NCI-H1694 treated with DMSO at 0.1 percent for 48 hours (cell line): ENCODE measurements around the gene EXOSC10.

Source experiments
- DNase-seq: peaks from one replicate; lab custom pipeline; 2025; lab: John Stamatoyannopoulos, UW

EXOSC10 gene

DNA sequence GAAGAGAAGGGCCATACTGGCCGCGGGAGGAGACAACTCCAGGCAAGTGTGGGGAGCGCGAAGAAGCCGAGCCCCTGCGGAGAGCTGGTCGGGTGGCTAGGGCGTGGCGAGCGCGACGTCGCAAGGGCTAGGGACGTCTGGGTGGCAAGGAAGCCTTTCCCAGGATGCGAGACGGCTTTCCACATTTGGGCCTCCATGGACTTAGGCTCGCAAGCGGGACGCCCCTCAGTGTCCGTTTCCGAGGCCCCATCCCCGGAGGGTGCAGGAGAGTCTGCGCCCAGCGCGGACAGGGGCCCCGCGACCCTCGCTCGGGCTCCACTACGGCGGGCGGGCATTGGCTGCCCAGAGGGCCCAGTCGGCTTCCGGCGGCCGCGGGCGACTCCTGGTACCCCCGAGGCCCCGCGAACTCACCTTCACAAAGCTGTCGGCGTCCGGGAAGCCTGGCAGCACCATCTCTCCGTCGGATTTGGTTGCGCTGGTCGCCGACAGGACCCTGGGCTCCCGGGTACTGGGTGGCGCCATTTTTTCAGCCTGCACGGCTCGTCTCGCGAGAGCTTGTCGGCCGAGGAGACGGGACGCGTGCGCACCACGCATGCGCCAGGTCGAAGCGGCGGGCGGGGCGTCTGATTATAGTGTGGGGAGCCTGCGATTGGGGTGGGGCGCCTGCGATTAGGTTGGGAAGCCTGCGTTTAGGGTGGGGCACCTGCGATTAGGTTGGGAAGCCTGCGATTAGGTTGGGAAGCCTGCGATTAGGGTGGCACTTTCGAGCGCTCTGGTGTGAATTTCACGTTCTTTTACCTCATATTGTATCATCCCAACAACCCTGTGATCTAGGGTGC, at the start of gene EXOSC10:
Gene EXOSC10, minus strand, starts transcription at position 560 of the 839 bp plus-strand sequence. Its CDS starts 38 bp downstream, at position 522.
- peak; percentile 65 for DNase-seq

DNA sequence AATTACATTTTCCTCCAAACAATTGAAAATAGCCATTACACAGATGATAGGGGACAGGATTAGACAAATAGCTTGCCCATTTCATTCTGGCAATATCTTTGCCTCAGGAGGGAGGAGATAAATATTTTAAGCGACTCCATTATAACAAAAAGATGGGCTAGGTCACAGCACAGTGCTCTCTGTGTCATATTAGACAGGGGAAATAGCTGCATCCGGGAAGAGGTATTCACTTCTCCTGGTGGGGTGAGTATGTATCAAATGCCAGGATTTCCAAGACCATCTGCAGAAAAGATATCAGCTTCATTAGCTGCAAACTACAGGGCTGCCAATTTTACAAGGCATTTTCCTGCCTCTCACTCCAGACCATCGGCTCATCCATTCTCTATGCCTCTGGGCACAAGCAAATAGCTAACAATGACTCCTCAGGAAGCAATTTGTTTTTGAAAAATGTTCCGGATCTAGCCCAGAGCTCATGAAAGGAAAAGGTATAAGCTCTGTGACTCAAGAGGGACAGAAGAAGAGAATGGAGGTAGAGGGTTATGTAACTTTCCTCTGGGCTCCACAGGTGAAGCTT, 47.6 kb upstream of the EXOSC10 start:
- DNase-seq = no peak

DNA sequence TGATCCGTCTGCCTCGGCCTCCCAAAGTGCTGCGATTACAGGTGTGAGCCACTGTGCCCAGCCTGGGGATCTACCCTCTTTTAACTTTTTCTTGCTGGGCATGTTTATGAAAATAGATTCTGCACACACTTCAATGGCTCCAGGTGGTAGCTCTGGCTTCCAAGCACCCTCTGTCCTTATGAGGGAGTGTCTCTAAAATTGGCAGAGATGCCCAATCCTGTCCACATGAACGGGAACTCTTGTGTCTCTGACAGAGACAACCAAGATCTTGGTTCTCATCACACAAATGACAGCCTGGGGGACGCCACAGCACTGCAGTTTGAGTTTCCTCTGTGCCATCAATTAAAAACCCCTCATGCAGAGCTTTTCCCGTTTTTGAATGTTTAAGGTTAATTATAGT, 46.1 kb upstream of the EXOSC10 start:
- no peak for DNase-seq

DNA sequence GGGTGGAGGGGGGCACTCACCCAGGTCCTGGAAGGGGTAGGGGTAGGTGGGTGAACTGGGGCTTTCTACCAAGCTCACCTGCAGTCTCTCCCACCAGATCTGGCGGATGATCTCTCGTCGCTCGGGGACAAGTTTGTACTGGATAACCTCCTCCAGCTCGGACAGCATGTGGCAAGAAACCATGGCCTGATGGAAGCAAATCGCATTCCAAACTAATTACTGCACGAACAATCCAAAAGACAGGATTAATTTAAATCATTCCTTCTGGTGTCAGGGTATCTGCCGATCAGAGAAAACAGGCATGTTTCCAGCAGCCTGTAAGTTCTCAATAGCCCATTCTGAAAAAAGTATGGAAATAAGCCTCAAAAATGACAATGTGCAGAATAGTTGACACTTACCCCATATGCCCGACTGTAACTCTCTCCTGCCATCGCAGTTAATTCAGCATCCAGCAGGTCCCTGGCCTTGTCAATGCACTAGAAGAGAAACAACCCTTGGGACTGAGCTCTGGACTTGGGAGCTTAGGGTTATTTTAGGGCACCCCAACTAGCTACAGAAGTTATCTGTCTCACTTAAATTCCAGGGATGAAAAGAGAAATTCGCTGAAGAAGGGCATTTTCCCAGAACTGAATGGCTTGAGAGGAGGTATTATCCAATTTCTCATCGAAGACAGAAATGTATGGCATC, 45.0 kb upstream of the EXOSC10 start:
- DNase-seq = no peak

DNA sequence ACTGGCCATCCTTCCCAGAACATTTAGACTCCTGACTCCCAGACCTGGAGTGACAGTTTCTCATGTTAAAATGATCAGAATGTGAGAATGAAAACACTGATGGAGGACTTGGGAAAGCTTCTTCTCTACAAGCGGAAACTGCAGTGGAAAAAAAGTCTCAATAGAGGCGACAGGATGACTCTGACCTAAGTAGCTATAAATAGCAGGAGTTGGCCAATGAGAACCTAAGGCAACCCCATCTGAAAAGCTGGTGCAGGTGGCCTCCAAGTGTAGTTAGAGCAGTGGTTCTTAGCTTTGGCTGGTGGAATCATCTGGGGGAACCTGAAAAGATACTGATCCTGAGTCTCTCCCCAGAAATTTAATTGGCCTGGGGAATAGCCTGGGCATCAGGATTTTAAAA, 44.2 kb upstream of the EXOSC10 start:
- no peak for DNase-seq

DNA sequence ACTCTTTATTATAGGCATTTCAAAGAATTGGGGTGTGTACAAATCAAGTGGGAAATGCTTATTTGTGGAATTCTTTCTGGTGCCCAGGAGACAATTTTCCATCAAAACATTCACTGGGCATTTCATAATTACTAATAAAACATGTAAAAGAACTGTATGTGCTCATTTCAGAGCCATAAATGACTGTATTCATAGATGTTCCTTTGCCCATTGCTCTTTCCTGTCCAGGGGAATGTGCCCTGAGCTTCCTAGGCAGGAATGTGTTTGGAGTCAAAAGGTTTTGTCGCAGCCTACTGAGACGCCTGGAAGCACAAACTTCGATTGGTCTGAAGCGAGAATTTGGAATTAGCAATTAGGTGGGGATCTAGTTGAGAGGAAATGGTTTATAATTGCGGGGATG, 43.7 kb upstream of the EXOSC10 start:
- no peak for DNase-seq

DNA sequence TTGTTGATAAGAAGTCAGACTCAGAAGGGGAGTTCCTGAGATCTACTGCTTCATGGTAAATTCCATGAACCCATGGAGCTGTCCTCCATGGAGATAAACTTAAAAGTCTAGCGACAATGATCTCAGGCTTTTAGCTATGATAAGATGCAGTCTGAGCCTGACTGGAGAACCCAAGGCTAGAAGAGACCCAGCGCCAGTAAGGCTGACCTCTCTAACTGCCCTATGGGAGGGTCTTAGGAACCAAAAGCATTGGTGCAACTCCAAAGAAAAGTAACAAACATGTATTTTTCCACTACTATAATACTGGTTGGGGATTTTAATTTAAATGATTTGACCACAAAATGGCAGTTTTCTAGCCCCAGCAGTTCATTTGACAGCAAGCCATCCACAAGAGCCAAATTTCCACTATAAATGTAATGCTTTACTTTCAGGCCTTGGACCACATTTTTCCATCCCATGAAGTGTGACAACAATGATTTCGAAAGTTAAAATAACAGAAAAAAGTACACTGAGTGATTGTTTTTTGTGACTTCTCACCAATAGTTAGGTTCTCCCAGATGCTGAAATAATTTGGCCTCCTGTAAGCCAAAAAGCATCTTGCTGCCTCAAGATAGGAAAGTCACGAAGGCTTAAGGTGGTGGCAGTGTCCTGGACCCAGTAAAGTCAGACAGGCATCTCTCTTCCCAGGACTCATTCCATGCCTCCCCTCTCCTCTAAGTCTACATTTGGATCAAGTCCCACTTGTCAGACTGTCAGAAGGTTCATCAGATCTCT, 43.1 kb upstream of the EXOSC10 start:
- no peak for DNase-seq

DNA sequence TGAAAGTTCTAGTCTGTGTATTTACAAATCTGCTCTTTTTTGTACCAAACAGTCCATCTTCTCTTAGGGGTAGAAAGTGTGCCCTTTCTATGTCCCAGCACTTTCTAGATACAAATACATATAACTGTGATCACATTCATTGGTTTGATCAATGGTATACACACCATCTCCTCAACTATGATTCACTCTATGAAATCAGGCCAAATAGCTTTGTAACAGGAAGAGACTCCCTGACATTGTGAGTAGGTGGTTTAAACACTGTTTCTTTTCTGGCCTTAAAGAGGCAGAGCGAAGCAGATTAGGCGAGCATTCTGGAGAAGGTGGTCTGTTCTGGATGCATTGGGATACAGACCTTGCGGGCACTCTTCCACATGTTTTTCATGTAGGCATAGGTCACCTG, 39.3 kb upstream of the EXOSC10 start:
- no peak for DNase-seq

DNA sequence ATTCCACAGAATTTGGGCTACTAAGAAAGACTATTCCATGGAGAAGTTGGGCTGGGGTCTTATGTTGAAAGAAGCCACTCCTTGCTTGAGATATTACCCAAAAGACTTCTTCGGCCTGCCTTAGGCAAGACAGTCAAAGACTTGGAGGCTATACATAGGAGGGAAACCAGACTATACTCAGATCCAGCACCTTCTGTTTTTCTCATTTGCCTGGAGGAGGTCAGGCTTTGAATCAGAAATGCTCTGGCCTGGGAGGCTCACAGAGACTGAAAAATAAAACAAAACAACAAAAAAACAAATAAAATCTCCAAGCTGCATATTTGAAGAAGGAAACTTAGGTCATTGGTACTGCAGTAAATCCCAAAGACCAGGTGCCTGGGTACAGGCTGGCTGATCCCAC, 38.4 kb upstream of the EXOSC10 start:
- no peak for DNase-seq

DNA sequence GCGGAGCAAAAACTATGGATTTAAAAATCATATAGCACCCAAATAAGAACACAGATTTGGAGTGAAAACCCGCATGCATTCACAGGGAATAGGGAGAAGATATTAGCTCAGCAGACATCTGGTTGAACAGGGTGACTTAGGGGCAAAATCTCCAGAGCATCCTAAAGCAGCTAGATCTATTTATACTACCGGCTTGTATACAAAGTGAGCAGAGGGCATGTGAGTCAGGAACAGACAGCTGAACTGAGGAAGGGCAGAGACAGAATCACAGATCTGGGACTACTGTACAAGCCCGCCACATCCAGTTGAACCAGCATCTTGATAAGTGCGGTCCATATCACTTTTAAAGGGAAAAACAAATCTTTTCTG, 35.2 kb upstream of the EXOSC10 start:
- DNase-seq = no peak

DNA sequence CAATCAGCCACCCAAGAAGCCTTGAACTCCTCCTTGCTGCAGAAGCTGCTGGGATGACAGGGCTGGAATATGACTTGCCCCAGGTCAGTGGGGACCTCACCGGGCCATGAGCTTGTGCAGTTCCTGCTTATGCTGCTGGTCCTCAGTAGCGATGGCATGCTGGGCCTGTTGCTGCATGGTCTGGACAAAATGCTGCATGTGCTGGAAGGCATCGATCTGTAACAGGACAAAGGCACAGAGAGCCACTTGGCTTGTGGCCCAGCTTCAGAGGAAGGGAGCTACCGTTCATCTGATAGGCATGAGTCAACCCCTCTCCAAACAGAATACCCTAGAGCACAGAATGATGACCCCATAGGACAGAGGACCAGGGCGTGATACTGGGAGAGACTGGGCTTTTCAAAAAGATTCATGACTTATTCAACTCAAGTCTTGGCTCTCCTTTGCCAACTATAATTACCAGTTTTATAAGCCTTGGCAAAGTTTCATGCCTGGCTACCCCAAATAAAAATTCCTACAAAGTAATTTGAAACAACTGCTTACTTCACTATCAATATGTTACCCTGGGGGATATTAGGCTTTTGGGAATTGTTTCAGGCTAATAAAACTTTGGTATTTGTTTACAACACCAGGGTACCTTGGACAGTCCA, 34.7 kb upstream of the EXOSC10 start:
- no peak for DNase-seq

DNA sequence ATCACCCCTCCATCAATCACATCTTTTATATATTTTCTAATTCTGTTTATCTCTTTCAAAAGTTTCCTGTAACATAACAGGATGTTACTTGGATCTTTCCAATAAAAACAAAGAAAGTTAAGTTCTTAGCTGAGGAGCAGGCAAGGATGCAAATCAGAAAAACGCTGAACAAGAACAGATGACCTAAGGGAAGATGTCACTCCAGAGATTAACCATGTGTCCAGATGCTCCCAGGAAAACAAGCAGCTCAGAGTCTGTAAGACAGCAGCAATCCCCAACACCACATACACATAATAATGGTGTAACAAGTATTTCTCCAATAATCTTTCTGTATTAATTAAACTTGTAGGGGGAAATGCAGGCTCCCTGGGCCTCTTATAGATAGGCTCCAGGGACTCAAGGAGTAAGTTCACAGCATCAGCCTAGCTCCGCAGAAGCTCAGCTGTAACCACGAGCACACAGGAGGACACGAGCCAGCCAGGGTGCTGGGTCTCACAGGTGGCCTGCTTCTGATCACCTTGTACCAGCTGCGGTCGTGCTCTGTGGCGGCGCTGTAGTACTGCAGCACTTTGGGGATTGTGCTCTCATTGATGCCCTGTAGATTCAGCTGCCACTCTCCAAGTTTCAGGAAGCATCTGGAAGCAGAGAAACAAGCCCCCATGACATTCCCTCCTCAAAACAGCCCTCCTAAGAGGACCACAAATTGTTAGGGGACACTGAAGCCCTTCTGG, 33.1 kb upstream of the EXOSC10 start:
- DNase-seq = no peak

DNA sequence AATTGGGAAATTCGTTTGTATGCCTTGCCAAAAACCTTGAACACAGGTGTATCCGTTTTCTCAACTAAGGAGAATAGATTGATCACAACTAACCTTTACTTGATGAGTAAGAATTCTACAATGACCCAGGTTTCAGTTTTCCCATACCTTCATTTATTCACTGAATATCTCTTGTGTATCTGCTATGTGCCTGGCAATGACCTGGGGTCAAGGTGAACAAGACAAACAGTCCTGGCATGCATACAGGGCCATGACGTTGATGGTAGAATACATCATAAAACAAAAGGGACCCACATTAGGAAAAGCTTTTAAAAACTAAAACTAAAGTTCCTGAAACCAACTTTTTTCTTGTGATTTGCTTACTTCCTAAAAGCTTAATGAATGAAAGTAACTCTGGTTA, 32.1 kb upstream of the EXOSC10 start:
- DNase-seq = no peak

DNA sequence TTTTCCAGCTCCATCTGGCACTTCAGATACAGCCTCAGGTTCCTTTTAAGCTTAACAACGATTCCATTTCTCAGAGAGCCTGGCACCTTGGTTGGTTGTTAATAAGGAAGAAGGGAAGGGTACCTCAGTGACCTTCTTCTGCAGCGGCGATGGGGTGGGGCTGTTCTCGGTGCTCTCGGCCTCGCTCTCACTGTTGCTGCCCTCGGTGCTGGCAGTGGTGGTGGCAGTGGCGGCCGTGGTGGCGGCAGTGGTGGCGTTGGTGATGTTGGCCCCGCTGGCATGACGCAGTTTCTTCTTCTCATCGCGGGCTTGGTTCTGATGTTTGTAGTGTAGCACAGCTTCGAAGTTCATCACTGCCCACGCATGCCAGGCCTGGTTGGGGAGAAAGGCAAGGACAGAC, 30.7 kb upstream of the EXOSC10 start:
- DNase-seq = no peak

DNA sequence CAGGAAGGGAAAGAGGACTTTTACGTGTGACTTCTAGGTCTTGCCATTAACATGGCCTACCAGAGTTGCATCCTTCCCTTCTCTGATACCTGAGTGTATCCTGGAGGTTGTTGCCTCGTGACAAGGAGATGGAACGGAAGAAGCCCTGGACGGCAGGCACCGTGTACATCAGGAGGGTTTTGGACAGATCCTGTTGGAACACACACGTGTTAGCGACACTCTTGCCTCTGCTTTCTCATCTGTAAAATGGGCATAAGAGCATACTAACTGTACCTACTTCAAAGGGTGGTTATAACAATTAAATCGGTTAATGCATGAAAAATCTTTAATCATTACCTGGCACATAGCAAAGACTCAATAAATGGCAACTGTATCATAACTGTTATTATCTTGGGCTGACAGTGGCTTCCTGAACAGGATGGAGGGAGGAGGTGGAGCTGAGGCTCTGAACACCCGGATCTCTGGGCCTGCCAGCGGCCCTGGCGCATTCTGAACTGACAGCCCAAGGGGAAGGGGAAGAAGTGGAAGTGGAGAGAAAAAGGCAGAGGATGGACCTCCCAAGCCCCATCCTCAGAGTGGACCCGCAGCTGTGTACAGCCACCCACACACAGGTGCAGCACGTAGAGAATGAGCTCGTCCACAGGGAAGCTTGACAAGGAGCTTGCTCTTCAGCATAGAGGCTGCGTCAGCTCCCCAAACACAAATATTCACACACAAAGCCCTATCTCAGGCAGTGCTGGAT, 30.2 kb upstream of the EXOSC10 start:
- no peak for DNase-seq

DNA sequence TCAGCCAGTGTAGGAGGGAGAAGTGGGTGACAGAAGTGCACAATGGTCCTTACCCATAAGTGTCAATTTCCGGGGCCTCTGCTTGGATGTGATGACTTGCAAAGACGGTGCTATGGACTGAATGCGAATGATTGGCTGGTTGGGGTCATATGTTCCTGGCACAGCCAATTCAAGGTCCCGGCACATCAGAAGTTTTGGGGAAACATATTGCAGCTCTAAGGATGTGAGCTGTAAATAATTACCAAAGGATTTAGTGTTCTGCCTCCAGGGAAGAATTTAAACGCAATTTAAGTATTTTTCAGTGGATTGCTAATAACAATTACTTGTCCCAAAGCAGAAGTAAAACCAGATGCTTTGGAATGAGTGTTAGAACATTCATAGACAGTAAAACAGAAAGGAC, 26.9 kb upstream of the EXOSC10 start:
- no peak for DNase-seq

DNA sequence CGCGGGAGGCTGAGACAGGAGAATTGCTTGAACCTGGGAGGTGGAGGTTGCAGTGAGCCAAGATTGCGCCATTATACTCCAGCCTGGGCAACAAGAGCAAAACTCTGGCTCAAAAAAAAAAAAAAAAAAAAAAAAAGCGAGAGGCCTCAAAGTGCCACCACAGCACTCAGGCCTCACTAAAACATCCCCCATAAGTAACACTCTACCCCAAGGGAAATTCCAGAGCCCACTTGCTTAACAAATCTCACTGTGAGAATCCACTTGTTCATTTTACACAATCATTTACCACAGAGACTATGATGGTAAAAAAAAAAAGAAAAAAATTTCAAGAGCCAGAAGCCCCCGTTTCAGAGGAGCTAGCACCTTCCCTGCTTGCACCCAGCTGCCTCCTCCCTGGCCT, 26.3 kb upstream of the EXOSC10 start:
- no peak for DNase-seq

DNA sequence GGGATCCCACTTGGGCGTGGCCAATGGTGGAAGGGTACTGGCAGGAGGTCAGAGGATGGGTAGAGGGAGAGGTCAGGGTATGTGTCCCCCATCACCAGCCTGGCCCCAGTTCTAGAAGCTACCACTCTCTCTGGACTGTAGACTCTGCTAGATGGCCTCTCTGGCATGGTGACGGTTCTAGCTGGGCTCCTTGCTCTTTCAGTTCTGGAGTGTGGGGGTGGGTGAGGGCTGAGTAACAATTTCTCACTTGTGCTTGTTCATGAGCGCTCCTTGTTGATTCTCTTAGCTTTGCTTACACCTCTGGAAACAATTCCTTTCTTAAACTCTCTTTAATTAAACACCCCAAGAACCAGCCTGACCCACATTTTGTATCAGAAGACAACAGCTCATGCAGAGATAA, 25.3 kb upstream of the EXOSC10 start:
- DNase-seq = no peak

DNA sequence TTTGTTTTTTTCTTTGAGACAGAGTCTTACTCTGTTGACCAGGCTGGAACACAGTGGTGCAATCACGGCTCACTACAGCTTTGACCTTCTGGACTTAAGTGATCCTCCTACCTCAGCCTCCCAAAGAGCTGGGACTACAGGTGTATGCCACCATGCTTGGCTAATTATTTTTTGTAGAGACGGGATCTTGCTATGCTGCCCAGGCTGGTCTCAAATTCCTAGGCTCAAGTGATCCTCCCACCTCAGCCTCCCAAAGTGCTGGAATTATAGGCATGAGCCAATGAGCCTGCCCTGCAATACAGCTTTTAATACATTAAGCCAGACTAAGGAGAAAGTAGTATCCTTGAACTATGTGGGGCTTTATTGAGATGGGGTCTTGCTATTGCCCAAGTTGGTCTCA, 16.6 kb upstream of the EXOSC10 start:
- no peak for DNase-seq

DNA sequence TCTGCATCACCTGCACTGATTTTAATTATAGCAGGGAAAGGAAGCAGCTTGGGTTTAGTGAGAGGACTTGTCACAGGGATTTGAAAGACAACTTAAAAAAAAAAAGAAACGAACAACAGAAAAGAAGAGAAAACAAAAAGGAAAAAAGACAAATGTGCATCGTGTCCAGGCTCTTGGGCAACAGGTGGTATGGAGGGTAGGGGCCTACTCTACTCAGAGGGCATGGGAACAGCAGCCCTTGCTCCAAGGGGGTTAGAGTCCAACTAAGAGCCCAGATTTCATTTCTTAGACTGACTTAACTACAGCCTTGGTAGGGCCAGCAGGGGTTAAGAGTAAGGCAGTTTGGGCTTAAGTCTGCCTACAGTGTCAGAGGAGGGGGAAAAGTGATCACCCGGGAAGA, 15.3 kb upstream of the EXOSC10 start:
- DNase-seq = no peak
